ENCODE data around the gene THRB.

DNA sequence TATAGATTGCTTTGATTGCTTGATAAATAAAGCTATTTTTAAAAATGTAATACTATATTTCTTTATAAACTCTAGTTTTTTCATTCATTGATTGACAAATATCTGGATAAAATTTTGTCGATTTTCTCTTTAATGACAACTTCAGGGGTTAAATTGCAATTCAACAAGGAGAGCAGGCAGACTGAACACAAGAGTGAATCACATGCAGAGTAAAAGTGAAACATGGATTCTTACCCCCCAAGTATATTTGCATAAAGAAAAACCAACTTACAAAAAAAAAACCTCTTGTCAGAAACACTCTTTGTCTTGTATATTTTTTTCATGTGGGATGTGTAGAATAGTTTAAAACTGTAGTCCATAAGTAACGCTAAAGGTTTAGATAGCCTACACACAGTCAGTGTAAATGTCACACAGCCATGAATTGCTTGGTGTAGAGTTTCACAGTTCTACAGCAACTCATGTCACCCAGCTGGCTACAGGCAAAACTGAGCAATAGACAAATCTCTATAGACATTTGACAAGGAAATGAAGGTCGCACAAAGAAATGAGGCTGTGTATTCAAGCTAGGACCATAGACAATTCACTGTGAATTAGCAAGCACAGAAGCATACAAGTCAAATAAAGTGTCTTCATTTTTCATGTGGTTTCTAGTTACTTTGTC lies 141.6 kb downstream of the THRB start:
- TF ChIP-seq, protein P1, sequence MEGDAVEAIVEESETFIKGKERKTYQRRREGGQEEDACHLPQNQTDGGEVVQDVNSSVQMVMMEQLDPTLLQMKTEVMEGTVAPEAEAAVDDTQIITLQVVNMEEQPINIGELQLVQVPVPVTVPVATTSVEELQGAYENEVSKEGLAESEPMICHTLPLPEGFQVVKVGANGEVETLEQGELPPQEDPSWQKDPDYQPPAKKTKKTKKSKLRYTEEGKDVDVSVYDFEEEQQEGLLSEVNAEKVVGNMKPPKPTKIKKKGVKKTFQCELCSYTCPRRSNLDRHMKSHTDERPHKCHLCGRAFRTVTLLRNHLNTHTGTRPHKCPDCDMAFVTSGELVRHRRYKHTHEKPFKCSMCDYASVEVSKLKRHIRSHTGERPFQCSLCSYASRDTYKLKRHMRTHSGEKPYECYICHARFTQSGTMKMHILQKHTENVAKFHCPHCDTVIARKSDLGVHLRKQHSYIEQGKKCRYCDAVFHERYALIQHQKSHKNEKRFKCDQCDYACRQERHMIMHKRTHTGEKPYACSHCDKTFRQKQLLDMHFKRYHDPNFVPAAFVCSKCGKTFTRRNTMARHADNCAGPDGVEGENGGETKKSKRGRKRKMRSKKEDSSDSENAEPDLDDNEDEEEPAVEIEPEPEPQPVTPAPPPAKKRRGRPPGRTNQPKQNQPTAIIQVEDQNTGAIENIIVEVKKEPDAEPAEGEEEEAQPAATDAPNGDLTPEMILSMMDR (IDR thresholded peaks at IDR 0.05; ENCODE audit: low read depth, low read length): no peak
- TF ChIP-seq POLR2A (IDR thresholded peaks at IDR 0.05; ENCODE audit: extremely low read depth, insufficient read length): no peak
- TF ChIP-seq MYC (IDR thresholded peaks at IDR 0.05; ENCODE audit: low read depth, low read length): no peak
- TF ChIP-seq MAX (IDR thresholded peaks at IDR 0.05; ENCODE audit: low read depth, low read length): no peak
